Fibroblast of skin of right quadriceps (primary cell): ENCODE data around the gene SYNCRIP.
A peak's percentile ranks its signal among the peaks of the same experiment; 100 is the strongest.
"Not testable (repeated sequence)": the region's sequence is repeated elsewhere in the genome, so short reads cannot be mapped to it uniquely, and the experiment has no call there.

ENCODE experiments used
- DNase-seq: peaks from one replicate; pipeline ENCODE4 v3.0.0-alpha.2; 2013

SYNCRIP gene

DNA sequence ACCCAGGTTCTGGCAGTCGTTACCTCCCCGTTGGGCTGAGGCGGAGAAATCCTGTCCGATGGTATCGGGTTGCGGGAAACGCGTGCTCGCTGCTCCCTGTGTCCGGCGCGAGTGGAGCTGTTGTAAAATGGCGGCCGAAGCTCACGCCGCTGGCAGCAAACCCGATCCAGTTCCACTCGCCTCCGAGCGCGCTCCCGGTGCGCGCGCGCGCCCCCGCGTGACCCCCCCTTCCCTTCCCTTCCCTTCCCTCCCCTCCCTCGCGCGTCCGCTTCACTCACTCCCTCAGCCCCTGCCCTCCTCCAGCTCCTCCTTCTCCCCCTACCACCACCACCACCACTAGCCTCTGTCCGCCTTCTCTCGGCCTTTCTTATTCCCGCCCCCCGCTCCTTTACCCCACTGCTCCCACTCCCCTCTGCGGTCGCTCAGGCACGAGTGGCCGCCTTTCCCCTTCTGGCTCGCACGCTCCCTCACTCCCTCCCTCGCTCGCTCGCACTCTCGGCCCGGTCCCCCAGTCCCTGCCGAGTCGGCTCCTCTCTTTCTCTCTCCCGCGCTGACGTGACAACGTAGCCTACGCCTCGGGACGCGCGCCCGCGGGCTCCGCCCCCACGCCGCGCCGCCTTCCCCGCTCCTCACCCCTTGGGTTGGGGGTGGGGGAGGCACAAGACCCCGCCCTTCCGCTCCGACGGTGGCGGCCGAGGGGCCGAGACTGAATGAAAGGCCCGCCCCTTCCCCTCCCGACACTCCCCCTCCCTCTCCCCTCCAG is at the start of gene SYNCRIP:
Gene SYNCRIP, minus strand, starts transcription at position 113 of the 763 bp plus-strand sequence. CDS start 1,447 bp downstream, outside the sequence.
- DNase-seq, result peak; percentile 100

DNA sequence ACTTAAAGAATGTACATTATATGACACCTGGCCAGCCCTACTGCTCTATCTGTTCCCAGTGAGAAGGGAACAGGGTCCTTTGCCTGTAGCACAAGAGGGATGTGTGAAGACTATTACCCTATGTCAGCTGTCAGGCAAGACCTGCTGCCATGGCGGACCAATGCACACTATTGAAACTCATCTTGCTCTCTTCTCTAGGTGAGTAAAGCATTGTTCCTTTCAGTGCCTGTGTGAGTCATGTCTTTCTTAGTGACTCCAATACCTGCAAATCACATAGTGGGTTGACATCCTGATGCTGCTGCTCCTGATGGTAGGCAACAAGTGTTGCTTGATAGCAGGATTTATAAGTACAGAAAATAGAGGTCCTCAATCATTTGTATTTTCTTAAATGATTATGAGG is 48.8 kb upstream of the SYNCRIP start:
- DNase-seq, result no peak

DNA sequence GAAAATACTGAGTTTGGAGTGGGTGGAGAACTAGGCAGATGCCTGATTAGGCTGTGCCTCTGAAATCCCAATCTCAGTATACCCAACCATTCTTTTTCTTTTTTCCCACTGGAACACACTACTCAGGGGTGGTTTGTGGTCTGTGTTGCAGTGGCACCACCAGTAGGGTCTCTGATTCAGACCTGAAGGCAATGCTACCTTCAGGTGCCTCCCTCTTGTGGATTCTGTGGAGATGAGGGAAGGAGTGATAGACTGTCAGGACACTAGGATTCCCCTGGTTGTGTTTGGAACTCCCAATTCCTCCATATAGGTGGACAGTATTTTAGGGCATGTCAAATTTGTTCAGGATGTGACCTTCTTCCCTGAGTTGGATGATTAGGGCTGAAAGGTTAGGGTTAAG is 47.4 kb upstream of the SYNCRIP start:
- no peak for DNase-seq

DNA sequence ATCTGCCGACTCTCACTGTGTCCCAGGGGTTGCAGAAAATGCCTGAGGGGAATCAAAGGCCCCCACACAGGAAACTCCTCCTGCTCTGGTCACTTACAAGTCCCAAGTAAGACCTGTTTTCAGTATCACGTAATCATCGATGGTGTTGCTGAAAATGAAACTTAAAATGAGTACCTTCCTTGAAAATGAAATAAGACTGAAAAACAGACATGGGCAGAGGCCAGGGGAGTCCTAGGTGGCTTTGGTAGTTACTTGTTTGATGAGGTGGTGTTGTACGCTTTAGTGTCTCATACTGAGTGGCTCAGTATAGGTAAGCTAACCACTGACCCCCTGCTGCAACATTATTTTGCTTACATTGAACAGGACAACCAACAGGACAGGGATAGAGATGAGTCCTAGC is 43.0 kb upstream of the SYNCRIP start:
- no peak for DNase-seq

DNA sequence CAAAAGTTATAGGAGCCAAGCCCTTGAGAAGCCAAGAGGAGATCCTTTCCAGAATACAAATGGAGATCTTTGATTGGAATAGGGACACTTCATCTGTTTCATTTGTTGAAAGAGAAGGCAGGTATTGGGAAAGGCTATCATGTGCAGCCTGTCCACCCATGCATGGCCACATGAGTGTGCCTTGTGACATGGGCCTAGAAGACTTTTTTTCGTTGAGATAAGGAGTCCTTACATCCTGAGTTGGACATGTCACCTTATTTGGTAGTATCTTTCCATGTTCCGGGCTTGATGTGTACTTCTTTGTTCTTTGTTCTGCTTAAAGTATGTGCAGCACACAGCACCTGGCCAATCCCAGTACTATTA is 42.1 kb upstream of the SYNCRIP start:
- DNase-seq, result no peak

DNA sequence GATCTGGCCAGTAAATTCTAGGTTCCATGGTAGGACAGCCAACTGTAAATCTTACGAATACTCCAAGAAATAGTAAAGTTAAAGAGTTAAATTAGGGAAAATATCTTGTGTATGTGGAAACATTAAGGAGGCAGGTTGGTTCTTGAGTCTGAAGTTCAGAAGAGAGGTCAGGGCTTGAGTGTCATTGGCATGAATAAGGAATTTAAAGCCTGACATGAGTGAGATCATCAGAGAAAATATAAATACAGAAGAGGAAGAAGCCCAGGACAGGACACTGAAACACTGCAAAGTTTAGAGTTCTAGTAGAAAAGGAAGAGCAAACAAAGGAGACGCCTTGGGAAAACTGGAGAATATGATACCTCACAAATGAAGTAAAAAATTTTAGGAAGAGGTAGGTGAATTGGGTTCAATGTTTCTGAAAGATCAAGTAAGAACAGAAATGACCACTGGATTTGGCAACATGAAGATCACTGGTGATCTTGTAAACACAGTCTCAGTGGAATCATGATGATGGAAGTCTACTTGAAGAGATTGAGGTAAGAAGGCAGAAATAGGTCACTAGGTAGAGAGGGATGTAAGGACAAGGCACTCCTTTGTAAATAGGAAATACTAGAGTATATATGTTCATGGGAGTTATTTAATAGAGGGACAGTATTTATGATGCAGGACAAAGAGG is 41.6 kb upstream of the SYNCRIP start:
- DNase-seq, result no peak

DNA sequence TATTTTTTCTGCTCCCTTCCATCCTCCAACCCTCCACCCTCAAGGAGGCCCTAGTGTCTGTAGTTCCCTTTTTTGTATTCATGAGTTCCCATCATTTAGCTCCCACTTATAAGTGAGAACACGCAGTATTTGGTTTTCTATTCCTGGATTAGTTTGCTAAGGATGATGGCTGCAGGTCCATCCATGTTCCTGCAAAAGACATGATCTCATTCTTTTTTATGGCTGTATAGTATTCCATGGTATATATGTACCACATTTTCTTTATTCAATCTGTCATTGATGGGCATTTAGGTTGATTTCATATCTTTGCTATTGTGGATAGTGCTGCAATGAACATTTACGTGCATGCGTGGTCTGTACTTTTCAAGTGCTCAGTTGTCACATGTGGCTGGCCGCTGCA is 39.2 kb upstream of the SYNCRIP start:
- DNase-seq, result not testable (repeated sequence)

DNA sequence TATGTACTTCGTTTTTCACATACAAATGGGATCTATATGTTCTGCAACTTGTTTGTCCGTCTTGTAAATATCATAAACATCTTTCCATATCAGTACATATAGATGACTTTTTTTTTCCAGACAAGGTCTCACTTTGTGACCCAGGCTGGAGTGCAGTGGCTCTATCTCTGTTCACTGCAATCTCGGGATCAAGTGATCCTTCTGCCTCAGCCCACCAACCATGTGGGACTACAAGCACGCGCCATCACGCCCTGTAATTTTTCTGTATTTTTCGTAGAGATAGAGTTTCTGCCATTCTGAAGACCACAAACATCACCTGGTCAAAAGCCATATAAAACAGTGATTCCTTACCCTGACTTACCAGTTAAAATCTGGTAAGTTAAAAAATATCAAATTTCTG is 37.7 kb upstream of the SYNCRIP start:
- no peak for DNase-seq

DNA sequence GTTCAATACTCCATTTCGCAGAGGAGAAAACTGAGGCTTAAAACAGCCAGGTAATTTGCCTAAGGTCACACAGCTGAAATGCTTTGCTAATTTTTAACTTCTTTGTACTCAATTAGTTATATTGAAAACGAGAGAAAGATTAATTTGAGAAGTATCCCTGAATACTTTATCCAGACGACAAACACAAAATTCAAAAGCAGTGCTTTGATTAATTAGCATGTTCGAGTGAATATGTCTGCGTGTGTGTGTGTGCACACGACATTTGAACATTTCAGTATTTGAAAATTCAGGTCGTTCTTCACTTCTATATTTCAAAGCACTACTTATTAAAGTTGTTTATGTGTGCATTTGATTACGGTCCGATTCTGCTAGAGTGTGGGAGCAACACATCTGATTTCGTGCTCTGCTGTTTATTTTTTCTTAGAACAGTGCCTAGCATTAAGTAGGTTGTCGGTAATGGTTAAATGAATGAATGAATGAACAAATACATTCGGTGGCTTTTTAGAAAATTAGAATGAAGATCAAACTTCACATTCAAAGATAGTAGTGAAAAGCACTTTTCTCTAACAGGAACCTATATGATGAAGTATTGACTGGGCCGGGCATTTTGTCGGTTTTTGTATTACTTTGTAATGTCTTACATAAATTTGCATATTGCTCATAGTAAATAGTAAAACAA is 36.9 kb upstream of the SYNCRIP start:
- DNase-seq, result no peak

DNA sequence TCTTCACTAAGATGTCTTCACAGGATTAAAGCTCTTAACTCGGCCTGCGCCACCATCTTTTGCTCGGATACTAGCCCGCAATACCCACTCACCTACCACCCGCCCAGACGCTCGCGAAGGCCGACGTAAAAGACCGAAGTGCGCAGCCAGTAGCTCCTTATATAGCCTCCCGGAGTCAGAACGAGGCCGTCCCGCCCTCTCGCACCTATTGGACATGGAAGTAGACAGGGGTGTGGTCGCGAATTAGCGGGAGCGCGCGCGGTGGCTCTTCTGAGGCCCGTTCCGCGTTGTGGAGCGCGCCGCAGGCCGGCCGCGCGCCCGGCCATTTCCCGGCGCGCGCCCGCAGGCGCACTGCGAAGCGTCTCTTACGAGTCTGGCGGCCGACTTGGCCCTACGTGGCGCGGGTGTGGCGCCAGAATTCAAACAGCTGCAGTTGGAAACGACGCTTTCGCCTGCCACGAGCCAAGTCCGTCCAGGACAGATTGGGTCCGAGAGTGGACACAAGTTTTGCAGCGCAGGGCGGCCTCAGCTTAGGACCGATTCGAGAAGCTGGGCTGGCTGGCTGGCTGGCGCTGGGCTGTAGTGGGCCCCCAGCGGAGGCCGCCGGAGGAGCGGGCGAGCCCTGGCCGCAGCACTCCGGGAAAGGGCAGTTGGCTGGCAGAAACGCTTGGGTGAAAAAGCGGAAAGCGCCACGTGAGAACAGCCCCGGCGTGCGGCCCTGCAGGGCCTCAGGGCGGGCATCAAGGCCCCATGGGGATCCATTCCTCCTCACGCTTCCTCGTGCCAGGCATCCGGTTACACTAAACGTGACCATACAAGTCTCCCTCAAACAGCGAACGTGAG is 36.1 kb upstream of the SYNCRIP start:
- peak; percentile 99 for DNase-seq

DNA sequence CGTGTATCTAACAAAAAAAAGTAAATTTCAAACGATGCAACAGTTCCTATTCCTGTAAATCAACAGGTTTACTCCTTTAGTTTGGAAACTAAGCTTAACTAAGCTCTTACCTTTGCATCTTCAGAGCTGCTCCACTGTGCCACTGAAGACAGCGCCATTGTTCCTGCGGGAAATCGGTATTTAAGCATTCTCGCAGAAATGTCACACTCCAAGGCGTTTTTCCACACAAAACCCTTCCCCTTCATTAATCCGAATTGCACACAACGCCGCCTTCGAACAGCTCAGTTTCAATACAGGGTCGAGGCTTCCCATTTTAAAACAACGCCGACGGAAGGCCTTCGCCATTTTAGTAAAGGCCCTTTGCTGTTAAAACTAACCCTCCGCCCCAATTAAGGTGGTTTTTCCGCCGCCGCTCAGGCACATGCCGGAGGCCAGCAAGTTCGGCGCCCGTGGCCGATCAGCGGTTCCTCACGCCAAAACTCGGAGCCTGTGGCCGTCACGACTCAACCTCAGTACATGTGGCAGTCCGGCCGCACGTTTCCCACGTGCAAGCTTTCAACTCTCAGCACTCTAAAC is 35.4 kb upstream of the SYNCRIP start:
- no peak for DNase-seq

DNA sequence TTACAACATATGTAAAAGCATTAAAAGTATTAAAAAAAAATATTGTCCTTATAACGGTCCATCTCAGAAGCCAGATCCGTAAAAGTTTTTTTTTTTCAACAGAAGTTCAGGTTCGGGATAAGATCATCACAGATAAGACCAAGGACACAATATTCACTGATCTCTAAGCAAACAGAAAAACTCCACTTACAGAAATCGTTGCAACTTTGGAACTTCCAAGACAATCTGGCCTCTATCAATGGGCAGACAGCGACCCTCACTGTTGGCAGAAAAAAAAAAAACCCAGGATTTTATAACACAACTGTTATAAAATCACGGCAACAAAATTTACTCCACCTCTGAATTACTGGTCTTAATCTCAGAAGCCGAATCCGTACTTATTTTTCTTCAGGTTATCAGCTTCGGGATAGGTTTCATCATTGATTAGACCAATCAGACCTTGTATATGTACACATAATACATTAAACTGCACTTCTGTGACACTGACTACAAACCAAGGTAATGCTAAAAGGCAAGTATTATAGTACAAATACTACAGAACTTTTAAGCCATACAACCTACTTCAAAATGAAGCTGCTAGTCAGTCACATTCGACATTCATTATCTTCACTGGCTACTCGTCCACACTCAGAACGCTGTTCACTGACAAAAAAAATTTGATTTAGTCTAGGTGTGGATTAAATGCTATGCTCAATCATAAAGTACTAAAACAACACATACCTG is 34.7 kb upstream of the SYNCRIP start:
- peak; percentile 44 for DNase-seq

DNA sequence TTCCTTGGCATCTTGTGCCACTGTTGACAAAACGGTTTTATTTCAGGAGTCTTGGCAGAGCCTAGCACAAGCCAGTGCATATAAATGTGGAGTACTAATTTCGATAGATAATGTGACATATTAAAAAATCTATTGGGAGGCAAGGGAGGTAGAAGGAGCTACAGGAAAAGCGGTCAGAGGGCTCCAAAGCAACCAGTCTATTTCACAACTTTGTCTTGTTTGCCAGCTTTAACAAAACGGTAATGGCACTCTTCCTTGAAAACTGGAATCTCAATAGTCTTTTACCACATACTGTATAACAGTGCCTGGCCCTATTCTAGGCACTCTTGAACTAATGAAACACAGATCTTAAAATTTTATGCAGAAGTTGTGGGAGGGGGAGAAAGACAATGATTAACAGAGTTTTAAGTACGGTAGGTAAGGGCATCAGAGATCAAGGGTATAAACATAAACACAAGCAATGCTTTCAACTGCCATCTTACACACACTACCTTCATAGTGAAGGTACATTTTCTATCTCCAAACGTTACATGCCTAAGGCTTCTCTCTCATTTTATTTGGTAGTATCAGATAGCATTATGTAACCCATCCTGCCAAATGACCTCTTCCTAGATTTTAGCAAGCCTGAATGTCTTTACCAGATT is 33.5 kb upstream of the SYNCRIP start:
- DNase-seq, result no peak

DNA sequence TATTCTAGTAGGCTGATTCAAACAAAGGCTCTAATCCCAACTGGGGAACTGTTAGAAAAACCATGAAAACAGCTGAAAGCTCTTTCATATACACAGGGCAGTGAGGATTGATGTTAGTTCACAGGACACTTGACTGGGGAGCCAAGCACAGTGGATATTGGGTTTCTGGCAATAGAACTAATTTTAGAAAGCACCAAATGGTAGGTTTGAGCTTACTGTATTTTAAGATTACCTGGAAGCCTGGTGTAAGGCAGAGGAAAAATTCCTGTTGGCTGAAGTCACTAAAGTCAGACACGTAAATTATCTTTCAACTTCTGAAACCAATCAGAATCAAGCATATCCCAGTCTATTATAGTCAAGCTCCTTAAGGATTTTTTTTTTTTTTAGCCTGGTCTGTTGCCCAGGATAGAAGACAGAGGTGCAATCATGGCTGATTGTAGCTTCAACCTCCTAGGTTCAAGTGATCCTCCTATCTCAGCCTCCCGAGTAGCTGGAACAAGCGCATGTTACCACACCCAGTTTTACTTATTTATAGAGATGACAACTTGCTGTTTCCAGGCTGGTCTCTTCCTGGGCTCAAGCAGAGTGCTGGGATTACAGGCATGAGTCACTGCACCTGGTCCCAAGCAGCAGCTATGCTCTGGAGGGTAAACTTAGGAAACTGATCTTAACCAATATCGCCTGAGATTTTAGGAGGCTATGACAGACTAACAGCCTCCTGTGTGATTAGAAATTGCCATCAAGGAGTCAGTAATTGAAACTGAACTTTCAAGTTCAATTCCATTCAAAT is 32.5 kb upstream of the SYNCRIP start:
- peak; percentile 62 for DNase-seq

DNA sequence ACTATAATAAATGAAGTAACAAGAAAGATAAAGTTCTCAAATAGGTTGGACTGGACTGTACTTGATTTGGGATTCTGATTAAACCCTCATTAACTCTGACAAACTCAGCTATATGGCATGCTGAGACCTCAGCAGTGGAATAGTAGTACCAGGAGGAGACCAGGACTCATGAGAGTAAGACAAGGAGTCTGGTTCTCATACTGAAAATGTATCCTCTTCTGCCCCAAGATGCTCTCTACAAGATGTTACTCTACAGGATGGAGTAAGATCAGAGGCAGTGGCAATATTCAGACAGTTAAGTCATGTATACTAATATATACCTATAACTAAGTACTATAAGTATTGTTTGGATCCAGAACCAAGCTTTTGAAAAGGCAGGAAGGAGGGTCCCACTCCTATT is 31.9 kb upstream of the SYNCRIP start:
- DNase-seq, result no peak

DNA sequence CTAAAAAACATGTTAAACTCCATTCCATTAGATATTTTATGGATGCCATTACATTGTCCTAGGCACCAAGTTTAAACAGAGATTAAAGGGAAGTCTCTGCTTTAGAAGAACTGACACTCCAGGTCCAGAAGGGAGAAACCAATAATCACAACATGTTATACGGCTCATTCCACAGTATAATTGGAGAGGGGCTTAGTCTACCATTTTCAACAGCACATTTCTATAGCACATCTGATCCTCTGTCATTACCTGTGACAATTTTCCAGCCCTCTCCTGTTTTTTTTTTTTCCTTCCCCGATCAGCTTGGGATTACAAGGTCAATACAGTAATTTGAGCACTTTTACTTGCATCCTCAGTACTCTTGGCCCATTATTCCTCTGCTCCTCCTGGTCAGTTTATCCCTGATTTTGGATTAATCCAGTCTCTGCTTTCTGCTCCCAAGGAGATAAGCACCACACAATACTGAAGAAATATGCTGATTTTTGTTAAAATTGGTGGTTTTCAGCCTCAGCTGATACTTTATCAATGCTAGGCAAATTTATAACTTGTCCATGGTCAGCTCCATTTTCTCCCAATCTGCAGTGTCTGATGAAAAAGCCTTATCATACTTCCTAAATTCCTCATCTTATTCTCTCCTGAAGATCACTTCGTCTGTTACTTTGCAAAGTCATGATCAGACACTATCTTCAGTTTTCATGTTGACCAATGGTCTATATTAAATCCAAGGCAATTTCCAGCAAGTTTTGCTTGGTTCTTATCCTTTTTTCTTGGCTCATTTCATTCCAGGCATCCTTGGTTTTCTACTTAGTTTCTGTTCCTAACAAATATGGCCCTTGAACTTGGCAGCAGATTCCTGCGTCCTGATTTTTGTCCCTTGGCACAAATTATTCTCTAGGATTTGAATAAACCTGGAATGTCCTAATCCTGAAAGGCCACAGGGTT is 30.8 kb upstream of the SYNCRIP start:
- DNase-seq, result no peak

DNA sequence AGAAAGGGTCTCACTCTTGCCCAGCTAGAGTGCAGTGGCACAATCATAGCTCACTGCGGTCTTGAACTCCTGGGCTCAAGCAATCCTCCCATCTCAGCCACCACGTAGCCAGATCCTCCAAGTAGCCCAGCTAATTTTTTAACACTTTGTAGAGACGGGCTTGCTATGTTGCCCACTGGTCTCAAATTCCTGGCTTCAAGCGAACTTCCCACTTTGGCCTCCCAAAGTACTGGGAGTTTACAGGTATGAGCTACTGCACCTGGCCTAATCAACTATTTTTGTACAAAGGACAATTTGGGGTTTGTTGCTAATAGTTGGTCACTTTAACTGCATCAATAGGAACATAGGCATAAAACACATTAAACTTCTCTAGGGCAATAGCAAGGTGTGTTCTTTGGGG is 29.9 kb upstream of the SYNCRIP start:
- no peak for DNase-seq

DNA sequence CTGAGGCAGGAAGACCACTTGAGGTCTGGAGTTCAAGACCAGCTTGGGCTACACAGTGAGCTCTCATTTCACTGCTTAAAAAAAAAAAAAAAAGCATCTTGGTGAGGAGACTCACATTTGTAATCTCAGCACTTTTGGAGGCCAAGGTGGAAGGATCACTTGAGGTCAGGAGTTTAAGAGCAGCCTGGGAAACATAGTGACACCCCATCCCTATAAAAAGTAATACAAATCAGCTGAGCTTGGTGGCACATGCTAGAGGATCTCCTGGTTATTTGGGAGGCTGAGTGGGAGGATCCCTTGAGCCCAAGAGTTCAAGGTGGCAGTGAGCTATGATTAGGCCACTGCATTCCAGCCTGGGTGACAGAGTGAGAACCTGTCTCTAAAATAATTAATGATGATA is 29.4 kb upstream of the SYNCRIP start:
- DNase-seq, result no peak

DNA sequence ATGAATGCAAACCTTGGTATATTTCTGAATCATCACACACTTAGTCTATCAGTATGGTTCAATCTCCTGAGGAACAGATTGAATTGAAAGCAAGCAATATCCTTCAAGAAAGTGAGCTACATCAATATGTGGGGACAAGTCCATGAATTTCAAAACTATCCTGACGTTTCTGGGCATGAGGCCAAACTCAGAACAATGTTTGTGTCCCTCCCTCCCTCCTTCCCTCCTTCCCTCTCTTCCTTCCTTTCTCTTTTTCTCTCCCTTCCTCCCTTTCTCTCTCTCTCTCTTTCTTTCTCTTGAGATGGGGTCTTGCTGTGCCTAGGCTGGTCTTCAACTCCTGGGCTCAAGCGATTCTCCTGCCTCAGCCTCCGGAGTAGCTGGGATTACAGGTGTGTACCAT is 27.9 kb upstream of the SYNCRIP start:
- DNase-seq, result peak; percentile 44
